Erythroblast (primary cell): ENCODE results near the gene LYSMD2.

Experiments used
- GATA1 ChIP-seq: IDR thresholded peaks from 2 replicates; pipeline ENCODE4 v1.6.1; 2011; ENCODE audit warnings: low read depth, mild to moderate bottlenecking, control low read depth, low read length, moderate library complexity
- POLR2A ChIP-seq: IDR thresholded peaks from 2 replicates; pipeline ENCODE4 v1.6.1; 2011; ENCODE audit warnings: mild to moderate bottlenecking, low read length

DNA sequence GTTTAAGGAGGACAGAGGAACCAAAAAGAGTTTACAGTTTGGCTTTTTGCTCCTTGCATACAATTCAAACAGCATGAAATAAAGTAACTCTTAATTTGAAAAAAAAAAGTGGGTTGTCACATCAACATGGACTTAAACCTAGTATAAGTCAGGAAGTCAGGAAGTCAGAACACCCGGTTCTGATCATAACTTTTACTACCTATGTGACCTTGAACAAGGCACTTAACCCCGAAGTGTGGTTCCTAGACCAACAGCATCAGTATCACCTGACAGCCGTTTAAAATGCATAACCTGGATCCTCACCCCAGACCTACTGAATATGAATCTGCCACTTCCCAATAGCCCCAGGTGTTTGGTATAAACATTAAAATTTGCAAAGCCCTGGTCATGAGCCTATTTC, 18.7 kb downstream of the LYSMD2 start:
- TF ChIP-seq POLR2A = no peak
- no peak for TF ChIP-seq GATA1
